Liver (tissue), 9 donors: ENCODE data around the gene CCDC88C. TPM values are rescaled to one million over a fixed set of nuclear protein-coding genes. Genes with fewer than 3 reads are reported as not detected.

Experiments used
- DNase-seq: peaks from one replicate; pipeline ENCODE4 v3.0.0-alpha.2; 2017; ENCODE audit warnings: low spot score
- H3K27ac ChIP-seq, 2 donors: one replicate each; pipeline ENCODE4 v1.7.0; 2013; ENCODE audit warnings: inconsistent platforms in 2 of 2, low read length in 2 of 2, control low read depth in 1 of 2, low read depth in 1 of 2, mild to moderate bottlenecking in 1 of 2
- H3K27me3 ChIP-seq, 4 donors: one replicate each; pipeline versions ENCODE4 v1.6.1 to v1.7.0; 2013; ENCODE audit warnings: low read length in 3 of 4, inconsistent platforms in 1 of 4, mild to moderate bottlenecking in 1 of 4, moderate library complexity in 1 of 4; ENCODE audit not compliant: control insufficient read depth in 4 of 4, insufficient read depth in 4 of 4
- H3K36me3 ChIP-seq, 4 donors: one replicate each; pipeline versions ENCODE4 v1.6.1 to v1.7.0; 2013; ENCODE audit warnings: low read length in 3 of 4, mild to moderate bottlenecking in 3 of 4, low read depth in 1 of 4, moderate library complexity in 1 of 4; ENCODE audit not compliant: control insufficient read depth in 4 of 4, insufficient read depth in 3 of 4
- H3K4me1 ChIP-seq, 4 donors: one replicate each; pipeline versions ENCODE4 v1.6.1 to v1.7.0; 2013; ENCODE audit warnings: low read length in 3 of 4, mild to moderate bottlenecking in 3 of 4, moderate library complexity in 1 of 4; ENCODE audit not compliant: control insufficient read depth in 4 of 4, insufficient read depth in 4 of 4
- H3K4me3 ChIP-seq, 3 donors: one replicate each; pipeline versions ENCODE4 v1.6.1 to v1.7.0; 2013; ENCODE audit warnings: low read length in 3 of 3, control low read depth in 1 of 3, low read depth in 1 of 3, mild to moderate bottlenecking in 1 of 3
- H3K9ac ChIP-seq, 2 donors: one replicate each; pipeline ENCODE4 v1.7.0; 2013; ENCODE audit warnings: low read length in 2 of 2, mild to moderate bottlenecking in 2 of 2, moderate library complexity in 2 of 2, control low read depth in 1 of 2, low read depth in 1 of 2
- H3K9me3 ChIP-seq, 4 donors: one replicate each; pipeline versions ENCODE4 v1.6.1 to v1.7.0; 2013; ENCODE audit warnings: low read length in 3 of 4; ENCODE audit not compliant: control insufficient read depth in 4 of 4
- EGR1 ChIP-seq, 2 donors: IDR thresholded peaks; 2 replicates each; pipeline ENCODE4 v1.6.1; 2016 to 2018; ENCODE audit warnings: antibody characterized with exemption in 2 of 2, low read depth in 2 of 2
- FOXA2 ChIP-seq: IDR thresholded peaks from 2 replicates; pipeline ENCODE4 v1.6.1; 2016; ENCODE audit warnings: antibody characterized with exemption
- GABPA ChIP-seq, 2 donors: IDR thresholded peaks in 1 of 2; conservative IDR thresholded peaks in 1 of 2; 2 replicates each; pipeline ENCODE4 v1.6.1; 2016; ENCODE audit warnings: antibody characterized with exemption in 2 of 2, mild to moderate bottlenecking in 1 of 2, moderate library complexity in 1 of 2
- HNF4A ChIP-seq, 2 donors: conservative IDR thresholded peaks; 2 replicates each; pipeline ENCODE4 v1.6.1; 2016; ENCODE audit warnings: antibody characterized with exemption in 2 of 2, mild to moderate bottlenecking in 2 of 2
- HNF4G ChIP-seq: IDR thresholded peaks from 2 replicates; pipeline ENCODE4 v1.6.1; 2016; ENCODE audit warnings: antibody characterized with exemption
- JUND ChIP-seq, 2 donors: IDR thresholded peaks; 2 replicates each; pipeline ENCODE4 v1.6.1; 2016; ENCODE audit warnings: antibody characterized with exemption in 2 of 2
- NR2F2 ChIP-seq: IDR thresholded peaks from 2 replicates; pipeline ENCODE4 v1.6.1; 2016; ENCODE audit warnings: antibody characterized with exemption
- RAD21 ChIP-seq, 2 donors: IDR thresholded peaks; 2 replicates each; pipeline ENCODE4 v1.6.1; 2016; ENCODE audit warnings: antibody characterized with exemption in 2 of 2, mild to moderate bottlenecking in 2 of 2
- RXRA ChIP-seq, 2 donors: IDR thresholded peaks; 2 replicates each; pipeline ENCODE4 v1.6.1; 2017 to 2018; ENCODE audit warnings: antibody characterized with exemption in 2 of 2, mild to moderate bottlenecking in 1 of 2
- SP1 ChIP-seq: IDR thresholded peaks from 2 replicates; pipeline ENCODE4 v1.6.1; 2018; ENCODE audit warnings: antibody characterized with exemption, mild to moderate bottlenecking
- TAF1 ChIP-seq: conservative IDR thresholded peaks from 2 replicates; pipeline ENCODE4 v1.6.1; 2016; ENCODE audit warnings: antibody characterized with exemption, mild to moderate bottlenecking
- YY1 ChIP-seq: IDR thresholded peaks from 2 replicates; pipeline ENCODE4 v1.6.1; 2016; ENCODE audit warnings: antibody characterized with exemption, mild to moderate bottlenecking
- WGBS: extraction: QIAGEN DNeasy Blood & Tissue Kit; methylation state at CpG from one replicate; pipeline ENCODE4 v1.1.7; 2013; 5-methylcytosine and 5-hydroxymethylcytosine counted together
- polyA plus RNA-seq, 2 donors: library from polyadenylated mRNA; stranded (reverse) in 1 of 2; unstranded in 1 of 2; fragments of 200-250 nt in 1 of 2; fragments of >200 nt in 1 of 2; fragmentation: Nextera tagmentation in 1 of 2; extraction: Ambion mirVana in 1 of 2; gene quantifications; one replicate each; pipeline versions ENCODE4 v1.2.1 to v1.2.3, GENCODE V29; 2013 to 2015
- total RNA-seq, 2 donors: library from RNA; depleted of rRNA; stranded (reverse); fragments of >200 nt; gene quantifications; one replicate each; pipeline ENCODE4 v1.2.3, GENCODE V29; 2014
- TF ChIP-seq, protein P1 (sequence below): IDR thresholded peaks from 2 replicates; pipeline ENCODE4 v1.6.1; 2016; ENCODE audit warnings: antibody characterized with exemption
- donor health status: healthy.
- donor health status: healthy.
- donor health status: healthy.
- donor health status: healthy.
- donor health status: healthy.

Gene CCDC88C
- total and polyA plus RNA-seq, 4 donors, result 1.3 to 10.8 (median 4.0) TPM

DNA sequence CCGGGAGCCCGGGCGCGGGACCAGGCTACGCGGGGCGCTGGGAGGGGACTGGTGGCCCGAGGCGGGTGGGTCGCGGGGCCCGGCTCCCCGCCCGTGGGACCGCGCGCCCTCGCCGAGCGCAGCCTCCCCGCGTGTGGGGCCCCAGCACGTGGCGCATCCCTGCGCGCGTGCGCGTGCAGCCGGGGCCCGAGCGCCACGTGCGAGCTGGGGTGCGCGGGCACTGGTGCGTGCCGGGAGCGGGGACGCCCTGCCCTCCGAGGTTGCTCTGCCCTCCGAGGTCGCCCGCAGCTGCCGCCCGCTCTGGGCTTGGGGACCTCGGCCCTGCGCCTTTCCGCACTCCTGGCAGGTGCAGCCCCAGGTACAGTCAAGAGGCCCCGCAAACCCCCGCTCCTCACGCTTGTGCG, 365 bp upstream of the CCDC88C start:
- TF ChIP-seq NR2F2 (no peak), SP1 (no peak), RXRA (IDR thresholded peaks at IDR 0.05) (no peak), JUND (IDR thresholded peaks at IDR 0.05) (no peak), HNF4G (no peak), RAD21 (IDR thresholded peaks at IDR 0.05) (no peak), EGR1 (IDR thresholded peaks at IDR 0.05; ENCODE audit: low read depth in 2 of 2) (no peak), TAF1 (no peak)
- TF ChIP-seq, protein P1, sequence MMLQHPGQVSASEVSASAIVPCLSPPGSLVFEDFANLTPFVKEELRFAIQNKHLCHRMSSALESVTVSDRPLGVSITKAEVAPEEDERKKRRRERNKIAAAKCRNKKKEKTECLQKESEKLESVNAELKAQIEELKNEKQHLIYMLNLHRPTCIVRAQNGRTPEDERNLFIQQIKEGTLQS, result no peak
- H3K4me1 ChIP-seq, result peaks cover 7 to 40% (median 29%) of the 10 kb centered on the region in 4 donors
- no peaks in the 10 kb centered on the region for H3K27me3 ChIP-seq
- no peaks in the 10 kb centered on the region for H3K36me3 ChIP-seq
- 4% methylated on average over 53 of the region's 53 CpGs for WGBS
- peak; percentile 55 for DNase-seq
- H3K4me3 ChIP-seq, result peak overlapping the region; percentile 2 to 71 (median 37)
- H3K9ac ChIP-seq, result no peak overlapping the region
- no peaks in the 10 kb centered on the region for H3K9me3 ChIP-seq
- peak overlapping the region; percentile 54 to 55 for H3K27ac ChIP-seq

DNA sequence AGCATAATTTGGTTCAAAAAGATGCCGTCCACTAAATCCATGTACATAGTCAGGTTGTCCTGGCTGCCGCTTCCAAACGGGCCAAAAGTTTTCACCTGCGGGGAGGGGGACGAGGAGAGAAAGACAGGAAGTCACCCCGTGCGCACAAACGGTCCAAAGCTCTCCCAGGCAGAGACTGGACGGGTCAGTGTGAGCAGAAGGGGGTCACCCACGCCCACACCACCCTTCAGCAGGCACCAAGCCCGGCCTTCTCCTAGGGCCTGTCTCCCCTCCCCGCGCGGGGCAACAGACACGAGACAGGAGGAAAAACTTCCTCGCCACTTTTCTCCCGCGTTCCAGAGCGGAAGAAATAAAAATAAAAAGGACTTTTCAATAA, 888 bp downstream of the CCDC88C start:
- WGBS, result 28% methylated on average over 19 of the region's 19 CpGs
- H3K27ac ChIP-seq, result peak overlapping the region; percentile 69 to 70
- H3K27me3 ChIP-seq, result no peaks in the 10 kb centered on the region
- DNase-seq, result peak; percentile 57
- H3K36me3 ChIP-seq, result no peaks in the 10 kb centered on the region
- peak overlapping the region; percentile 36 to 58 for H3K9ac ChIP-seq
- peaks cover 7 to 44% (median 34%) of the 10 kb centered on the region in 4 donors for H3K4me1 ChIP-seq
- H3K4me3 ChIP-seq, result peak overlapping the region; percentile 45 to 71 (median 63)
- TF ChIP-seq, protein P1, result no peak
- TF ChIP-seq HNF4A (conservative IDR thresholded peaks at IDR 0.05), result no peak
- H3K9me3 ChIP-seq, result no peaks in the 10 kb centered on the region

DNA sequence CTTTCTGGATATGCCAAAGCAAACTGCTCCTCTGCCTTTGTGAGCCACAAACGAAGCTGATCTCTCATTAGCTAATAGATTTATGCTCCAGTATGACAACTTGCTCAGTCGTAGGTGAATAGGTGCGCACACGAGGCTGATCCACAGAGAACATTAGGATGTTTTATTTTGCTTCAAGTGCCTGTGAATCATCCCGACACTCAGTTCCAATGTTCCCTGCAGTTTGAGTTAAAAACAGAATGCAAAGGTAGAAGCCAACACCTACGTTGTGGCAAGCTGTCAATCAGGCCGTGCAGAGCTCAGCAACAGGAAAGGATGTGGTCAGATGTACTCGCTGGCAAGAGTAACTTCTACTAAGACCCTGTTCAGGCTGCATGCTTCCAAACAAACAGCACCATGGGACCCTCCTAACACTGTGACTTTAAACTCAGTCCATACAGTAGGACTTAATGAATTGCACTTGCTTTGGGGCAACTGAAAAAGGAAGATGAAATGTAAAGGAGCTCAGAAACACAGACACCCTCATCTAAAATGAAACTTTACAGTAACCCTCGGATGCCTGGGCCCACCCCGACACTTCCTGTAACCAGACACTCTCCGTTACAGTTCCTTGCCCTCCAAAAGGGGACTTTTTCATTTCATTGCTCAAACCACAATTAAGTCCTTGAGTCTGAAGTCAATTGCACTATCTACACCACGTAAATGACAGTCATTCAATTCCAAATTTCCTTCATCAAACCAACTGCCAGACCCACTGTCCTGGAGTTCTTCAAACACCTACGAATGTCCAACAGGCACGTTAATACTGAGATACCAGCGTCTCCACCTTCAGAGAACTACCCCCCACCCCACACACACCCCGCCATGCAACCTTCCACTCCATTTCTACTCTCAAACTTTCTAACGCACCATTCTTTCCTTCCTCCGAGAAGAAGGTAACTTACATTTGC, 1.6 kb downstream of the CCDC88C start:
- 58% methylated on average over 18 of the region's 18 CpGs for WGBS
- Histone ChIP-seq H3K27me3 (no peaks in the 10 kb centered on the region), H3K4me3 (peak overlapping the region; percentile 45 to 71 (median 63)), H3K9ac (peak overlapping the region; percentile 36), H3K9me3 (no peaks in the 10 kb centered on the region), H3K4me1 (peaks cover 7 to 43% (median 31%) of the 10 kb centered on the region in 4 donors), H3K27ac (peak overlapping the region; percentile 69 to 70), H3K36me3 (no peaks in the 10 kb centered on the region)
- no peak for DNase-seq
- TF ChIP-seq HNF4A (conservative IDR thresholded peaks at IDR 0.05) (no peak), GABPA (IDR thresholded peaks at IDR 0.05 in 1 of 2, conservative IDR thresholded peaks at IDR 0.05 in 1 of 2) (no peak), FOXA2 (no peak), YY1 (no peak), HNF4G (no peak)
- TF ChIP-seq, protein P1, result no peak
